Hepatic stellate cell (primary cell): ENCODE measurements around the gene MEI1.
"Not testable (repeated sequence)": the region's sequence is repeated elsewhere in the genome, so short reads cannot be mapped to it uniquely, and the experiment has no call there.

Experiments
- DNase-seq: peaks from one replicate; pipeline ENCODE4 v3.0.0; 2011; ENCODE audit warnings: low spot score

MEI1 gene

GRCh38 chr22:41821471-41822316 is 122.4 kb downstream of the MEI1 start:
- no peak for DNase-seq

GRCh38 chr22:41822317-41823057 is 123.2 kb downstream of the MEI1 start:
- DNase-seq = peak; percentile 52

GRCh38 chr22:41823797-41824196 is 124.5 kb downstream of the MEI1 start:
- no peak for DNase-seq

- no peak for DNase-seq
Observed at GRCh38 chr22:41825376-41825775, 126.1 kb downstream of the MEI1 start.

- no peak for DNase-seq
Observed at GRCh38 chr22:41826021-41826420, 126.7 kb downstream of the MEI1 start.

GRCh38 chr22:41826430-41827383 is 127.4 kb downstream of the MEI1 start:
- no peak for DNase-seq

- no peak for DNase-seq
Observed at GRCh38 chr22:41827671-41828070, 128.4 kb downstream of the MEI1 start.

- DNase-seq = no peak
Observed at GRCh38 chr22:41828516-41828915, 129.2 kb downstream of the MEI1 start.

- DNase-seq = no peak
Observed at GRCh38 chr22:41830174-41830573, 130.9 kb downstream of the MEI1 start.

- DNase-seq = no peak
Observed at GRCh38 chr22:41831383-41831782, 132.1 kb downstream of the MEI1 start.

- no peak for DNase-seq
Observed at GRCh38 chr22:41831828-41832552, 132.7 kb downstream of the MEI1 start.

- DNase-seq = peak; percentile 99
Observed at GRCh38 chr22:41832553-41833368, 133.5 kb downstream of the MEI1 start, which contains the start of gene SREBF2. Gene SREBF2 (plus strand): TSS chr22:41833105. CDS start chr22:41833271, 166 bp downstream.

GRCh38 chr22:41833369-41834004 is 134.2 kb downstream of the MEI1 start:
- DNase-seq = no peak

GRCh38 chr22:41834005-41834944 is 135.0 kb downstream of the MEI1 start:
- no peak for DNase-seq

- DNase-seq = not testable (repeated sequence)
Observed at GRCh38 chr22:41835462-41835861, 136.2 kb downstream of the MEI1 start.

- DNase-seq = no peak
Observed at GRCh38 chr22:41836551-41836950, 137.2 kb downstream of the MEI1 start.

- DNase-seq = no peak
Observed at GRCh38 chr22:41838842-41839618, 139.7 kb downstream of the MEI1 start.

- DNase-seq = no peak
Observed at GRCh38 chr22:41840216-41840615, 140.9 kb downstream of the MEI1 start.
